Cardiac fibroblast (primary cell): ENCODE data around the gene HERC2.
"Not testable (repeated sequence)": the region's sequence is repeated elsewhere in the genome, so short reads cannot be mapped to it uniquely, and the experiment has no call there.

Source experiments
- DNase-seq, 2 donors: peaks; one replicate each; pipeline versions ENCODE4 v3.0.0 to v3.0.0-alpha.2; 2010; ENCODE audit warnings: low read depth in 2 of 2
- H3K4me3 ChIP-seq, 2 donors: replicated peaks in 1 of 2; 1 replicate in 1 of 2; 2 replicates in 1 of 2; pipeline ENCODE4 v1.5.1; 2011; ENCODE audit warnings: low read depth in 2 of 2, low read length in 2 of 2, mild to moderate bottlenecking in 2 of 2, moderate library complexity in 1 of 2

The HERC2 gene, protein sequence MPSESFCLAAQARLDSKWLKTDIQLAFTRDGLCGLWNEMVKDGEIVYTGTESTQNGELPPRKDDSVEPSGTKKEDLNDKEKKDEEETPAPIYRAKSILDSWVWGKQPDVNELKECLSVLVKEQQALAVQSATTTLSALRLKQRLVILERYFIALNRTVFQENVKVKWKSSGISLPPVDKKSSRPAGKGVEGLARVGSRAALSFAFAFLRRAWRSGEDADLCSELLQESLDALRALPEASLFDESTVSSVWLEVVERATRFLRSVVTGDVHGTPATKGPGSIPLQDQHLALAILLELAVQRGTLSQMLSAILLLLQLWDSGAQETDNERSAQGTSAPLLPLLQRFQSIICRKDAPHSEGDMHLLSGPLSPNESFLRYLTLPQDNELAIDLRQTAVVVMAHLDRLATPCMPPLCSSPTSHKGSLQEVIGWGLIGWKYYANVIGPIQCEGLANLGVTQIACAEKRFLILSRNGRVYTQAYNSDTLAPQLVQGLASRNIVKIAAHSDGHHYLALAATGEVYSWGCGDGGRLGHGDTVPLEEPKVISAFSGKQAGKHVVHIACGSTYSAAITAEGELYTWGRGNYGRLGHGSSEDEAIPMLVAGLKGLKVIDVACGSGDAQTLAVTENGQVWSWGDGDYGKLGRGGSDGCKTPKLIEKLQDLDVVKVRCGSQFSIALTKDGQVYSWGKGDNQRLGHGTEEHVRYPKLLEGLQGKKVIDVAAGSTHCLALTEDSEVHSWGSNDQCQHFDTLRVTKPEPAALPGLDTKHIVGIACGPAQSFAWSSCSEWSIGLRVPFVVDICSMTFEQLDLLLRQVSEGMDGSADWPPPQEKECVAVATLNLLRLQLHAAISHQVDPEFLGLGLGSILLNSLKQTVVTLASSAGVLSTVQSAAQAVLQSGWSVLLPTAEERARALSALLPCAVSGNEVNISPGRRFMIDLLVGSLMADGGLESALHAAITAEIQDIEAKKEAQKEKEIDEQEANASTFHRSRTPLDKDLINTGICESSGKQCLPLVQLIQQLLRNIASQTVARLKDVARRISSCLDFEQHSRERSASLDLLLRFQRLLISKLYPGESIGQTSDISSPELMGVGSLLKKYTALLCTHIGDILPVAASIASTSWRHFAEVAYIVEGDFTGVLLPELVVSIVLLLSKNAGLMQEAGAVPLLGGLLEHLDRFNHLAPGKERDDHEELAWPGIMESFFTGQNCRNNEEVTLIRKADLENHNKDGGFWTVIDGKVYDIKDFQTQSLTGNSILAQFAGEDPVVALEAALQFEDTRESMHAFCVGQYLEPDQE (N-terminal part only)

DNA sequence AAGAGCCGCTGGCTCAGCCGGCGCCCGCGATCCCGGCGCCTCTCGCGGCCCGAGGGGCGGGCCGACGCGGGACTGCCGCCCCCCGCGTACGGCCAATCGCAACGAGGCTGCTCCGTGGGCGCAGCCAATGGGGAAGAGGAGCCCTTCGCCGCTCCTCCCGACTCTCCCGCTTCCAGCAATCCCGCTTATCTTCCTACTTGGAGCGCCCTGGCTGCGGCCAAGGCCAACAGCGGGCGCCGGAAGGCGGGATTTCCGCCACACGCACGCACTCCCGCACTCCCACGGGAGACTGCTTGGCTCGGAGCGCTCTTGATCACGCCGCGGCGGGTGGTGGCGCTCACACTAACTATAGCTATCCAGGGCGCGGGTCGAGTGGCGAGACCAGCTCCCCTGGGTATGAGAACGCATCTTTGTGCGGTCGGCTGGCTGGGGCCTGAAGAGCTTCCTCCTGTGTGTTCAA lies at the start of gene HERC2:
TSS of gene HERC2 (minus strand) at position 51 of the 460 bp plus-strand sequence. CDS start 746 bp downstream, outside the sequence.
- DNase-seq: not testable (repeated sequence)
- H3K4me3 ChIP-seq: peak within 1 kb of the TSS; percentile 29 to 47

DNA sequence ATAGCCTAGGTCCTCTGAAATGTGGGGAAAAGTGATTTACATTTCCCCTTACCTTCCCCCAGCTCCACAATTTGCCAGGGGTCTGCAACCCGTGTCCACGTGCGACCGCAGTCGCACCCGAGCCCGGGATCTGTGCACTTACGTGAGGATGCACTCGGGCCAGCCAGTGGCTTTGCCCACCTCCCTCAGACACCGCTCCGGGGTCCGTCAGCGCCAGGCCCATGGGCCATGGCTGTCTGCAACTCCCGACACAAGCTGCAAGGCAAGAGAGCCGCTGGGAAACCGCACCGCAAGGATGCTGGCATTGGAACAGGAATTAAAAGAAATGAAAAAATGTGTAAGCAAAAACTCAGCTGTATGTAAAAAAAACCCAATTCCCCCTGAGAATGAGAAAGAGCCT lies 43.5 kb upstream of the HERC2 start:
- DNase-seq, H3K4me3 ChIP-seq: not testable (repeated sequence)

DNA sequence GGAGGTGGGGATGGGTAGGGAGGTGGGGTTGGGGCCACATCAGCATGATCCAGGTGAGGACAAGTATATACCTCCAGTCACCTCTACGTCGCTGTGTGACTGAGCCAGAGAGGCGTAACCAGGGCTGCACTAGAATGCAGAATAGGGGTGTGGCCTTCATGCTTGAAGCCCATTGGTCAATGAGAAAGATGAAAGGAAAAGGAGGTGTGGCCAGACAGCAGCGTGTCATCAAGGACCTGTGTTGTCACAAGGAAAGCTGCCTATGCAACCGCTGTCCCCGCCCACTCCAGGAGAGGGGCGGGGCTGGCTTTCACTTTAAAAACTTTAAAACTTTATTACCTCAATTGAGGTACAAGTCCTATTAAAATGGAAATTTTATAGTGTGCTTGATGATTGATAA lies 36.0 kb upstream of the HERC2 start, which contains the start of gene GOLGA6L24:
TSS of gene GOLGA6L24 (minus strand) at position 101 of the 400 bp plus-strand sequence. CDS start at position 40, 61 bp downstream.
- DNase-seq, H3K4me3 ChIP-seq: not testable (repeated sequence)

DNA sequence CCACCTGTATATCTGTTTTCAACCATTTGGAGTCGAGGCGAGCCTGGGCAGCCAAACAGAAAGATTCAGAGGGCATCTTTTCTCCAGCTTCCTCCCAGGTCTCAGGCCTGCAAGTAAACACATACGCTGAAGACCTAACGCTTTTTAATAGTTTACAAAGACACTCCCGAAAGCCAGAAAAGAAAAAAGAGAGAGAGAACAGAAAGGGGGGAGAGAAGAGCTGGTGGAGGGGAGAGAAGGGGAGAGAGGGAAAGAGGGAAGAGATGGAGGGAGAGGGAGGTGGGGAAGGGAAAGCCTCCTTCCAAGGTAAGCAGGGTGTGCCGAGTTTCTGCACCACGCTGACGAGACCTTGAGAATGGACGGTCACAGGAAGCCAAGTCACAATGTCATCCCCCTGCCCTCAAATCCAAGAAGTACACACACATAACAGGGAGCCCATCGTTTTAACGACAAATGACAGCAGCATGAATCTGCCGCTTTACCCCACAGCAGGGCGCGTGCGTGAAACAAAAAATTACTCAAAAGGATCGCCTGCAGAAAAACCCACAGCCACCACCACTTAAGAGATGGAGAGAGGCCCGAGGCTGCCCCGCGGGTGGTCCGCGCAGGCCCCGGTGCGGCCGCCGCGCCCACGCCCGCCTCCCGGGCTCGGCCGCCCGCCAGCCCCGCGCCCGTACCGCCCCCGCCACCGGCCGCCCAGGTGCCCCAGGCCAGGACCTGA lies 461 bp downstream of the HERC2 start:
- DNase-seq: not testable (repeated sequence)
- peak overlapping the region; percentile 29 to 47 for H3K4me3 ChIP-seq

DNA sequence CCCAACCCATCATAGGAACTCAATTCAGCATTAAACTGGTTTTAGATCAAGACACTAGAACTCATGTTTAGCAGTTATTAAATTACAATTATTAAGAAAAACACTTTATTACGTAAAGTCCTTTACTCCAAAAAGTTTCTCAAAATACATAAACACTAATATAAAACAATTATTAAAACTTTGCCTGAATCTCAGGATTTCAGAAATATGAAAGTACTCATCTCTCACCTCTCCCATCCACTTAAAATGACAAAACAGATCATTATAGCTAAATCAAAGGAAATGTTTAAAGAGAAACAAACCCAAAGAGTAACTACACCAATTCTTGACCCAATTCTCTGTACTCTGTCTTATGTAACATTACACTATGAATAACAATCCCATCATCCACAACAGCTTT lies 2.3 kb downstream of the HERC2 start:
- not testable (repeated sequence) for DNase-seq, H3K4me3 ChIP-seq

DNA sequence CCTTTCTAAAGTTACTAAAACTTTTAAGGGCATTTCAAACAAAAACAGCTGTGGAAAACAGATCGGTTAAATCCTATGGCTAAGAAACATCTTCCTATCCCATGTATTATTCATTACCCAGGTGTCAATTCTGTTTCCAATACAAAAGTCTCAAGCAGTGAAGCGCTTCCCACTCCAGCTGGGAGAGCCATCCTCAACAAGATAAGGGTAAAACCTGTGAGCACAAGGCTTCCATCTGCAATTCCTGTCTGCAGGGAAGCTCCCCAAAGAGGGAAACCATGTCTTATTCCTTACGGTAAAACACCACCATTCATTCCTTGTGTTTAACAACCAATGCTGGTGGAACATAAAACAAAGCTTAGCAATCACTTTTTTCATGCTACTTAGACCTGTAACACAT lies 3.2 kb downstream of the HERC2 start:
- not testable (repeated sequence) for DNase-seq

DNA sequence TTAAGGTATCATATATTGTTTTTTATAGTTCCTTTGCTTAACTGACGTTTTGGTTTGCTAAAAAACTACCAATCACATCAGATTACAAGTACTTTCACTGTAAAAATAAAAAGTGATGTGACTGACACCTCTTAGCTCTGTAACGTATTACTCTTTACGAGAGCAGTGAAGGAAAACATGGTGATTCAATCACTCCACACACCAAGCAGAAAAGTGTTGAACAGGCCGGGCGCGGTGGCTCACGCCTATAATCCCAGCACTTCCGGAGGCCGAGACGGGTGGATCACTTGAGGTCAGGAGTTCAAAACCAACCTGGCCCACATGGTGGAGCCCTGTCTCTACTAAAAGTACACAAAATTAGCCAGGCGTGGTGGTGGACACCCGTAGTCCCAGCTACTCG lies 3.9 kb downstream of the HERC2 start:
- not testable (repeated sequence) for DNase-seq, H3K4me3 ChIP-seq

More for the DNA sequence above, 3.2 kb downstream of the HERC2 start:
- H3K4me3 ChIP-seq: not testable (repeated sequence)

DNA sequence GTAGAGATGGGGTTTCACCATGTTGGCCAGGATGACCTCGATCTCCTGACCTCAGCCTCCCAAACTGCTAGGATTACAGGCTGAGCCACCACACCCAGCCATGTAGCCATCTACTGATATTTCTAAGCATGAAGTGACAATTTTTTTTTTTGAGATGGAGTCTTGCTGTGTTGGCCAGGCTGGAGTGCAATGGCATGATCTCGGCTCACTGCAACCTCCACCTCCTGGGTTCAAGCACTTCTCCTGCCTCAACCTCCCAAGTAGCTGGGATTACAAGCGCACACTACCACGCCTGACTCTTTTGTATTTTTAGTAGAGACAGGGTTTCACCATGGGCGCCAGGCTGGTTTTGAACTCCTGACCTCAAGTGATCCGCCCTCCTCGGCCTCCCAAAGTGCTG lies 5.0 kb downstream of the HERC2 start:
- not testable (repeated sequence) for DNase-seq, H3K4me3 ChIP-seq

DNA sequence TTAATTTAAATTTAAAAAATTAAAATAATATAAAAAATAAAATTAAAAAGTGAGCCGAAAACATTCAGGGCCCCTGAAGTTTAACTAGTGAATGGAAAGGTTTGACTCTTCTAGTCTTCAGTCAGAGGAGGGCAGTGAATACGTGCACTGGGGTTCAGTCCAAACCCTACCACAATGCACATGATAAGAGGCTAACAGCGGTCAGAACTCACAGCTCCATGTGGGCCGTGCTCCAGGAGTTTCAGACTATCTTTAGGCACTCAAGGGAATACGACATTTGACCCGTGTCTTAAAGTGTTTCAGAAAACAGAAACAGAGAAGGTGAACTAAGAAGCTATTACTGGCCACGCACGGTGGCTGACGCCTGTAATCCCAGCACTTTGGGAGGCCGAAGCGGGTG lies 11.5 kb downstream of the HERC2 start:
- DNase-seq, H3K4me3 ChIP-seq: not testable (repeated sequence)

DNA sequence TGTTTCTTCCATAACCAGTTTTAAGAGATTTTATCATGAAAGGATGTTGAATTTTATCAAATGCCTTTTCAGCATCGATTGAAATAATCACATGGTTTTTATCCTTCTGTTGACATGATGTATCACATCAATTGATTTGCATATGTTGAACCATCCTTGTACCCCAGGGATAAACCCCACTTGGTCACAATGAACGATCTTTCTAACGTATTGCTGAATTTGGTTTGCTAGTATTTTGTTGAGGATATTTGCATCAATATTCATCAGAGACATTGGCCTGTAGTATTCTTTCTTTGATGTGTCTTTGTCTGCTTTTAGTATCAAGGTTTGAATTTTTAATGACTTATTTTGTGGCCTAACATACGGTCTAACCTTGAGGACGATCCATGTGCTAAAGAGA lies 13.3 kb downstream of the HERC2 start:
- not testable (repeated sequence) for DNase-seq, H3K4me3 ChIP-seq

DNA sequence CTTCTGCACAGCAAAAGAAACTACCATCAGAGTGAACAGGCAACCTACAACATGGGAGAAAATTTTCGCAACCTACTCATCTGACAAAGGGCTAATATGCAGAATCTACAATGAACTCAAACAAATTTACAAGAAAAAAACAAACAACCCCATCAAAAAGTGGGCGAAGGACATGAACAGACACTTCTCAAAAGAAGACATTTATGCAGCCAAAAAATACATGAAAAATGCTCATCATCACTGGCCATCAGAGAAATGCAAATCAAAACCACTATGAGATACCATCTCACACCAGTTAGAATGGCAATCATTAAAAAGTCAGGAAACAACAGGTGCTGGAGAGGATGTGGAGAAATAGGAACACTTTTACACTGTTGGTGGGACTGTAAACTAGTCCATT lies 16.3 kb downstream of the HERC2 start:
- H3K4me3 ChIP-seq, DNase-seq: not testable (repeated sequence)

DNA sequence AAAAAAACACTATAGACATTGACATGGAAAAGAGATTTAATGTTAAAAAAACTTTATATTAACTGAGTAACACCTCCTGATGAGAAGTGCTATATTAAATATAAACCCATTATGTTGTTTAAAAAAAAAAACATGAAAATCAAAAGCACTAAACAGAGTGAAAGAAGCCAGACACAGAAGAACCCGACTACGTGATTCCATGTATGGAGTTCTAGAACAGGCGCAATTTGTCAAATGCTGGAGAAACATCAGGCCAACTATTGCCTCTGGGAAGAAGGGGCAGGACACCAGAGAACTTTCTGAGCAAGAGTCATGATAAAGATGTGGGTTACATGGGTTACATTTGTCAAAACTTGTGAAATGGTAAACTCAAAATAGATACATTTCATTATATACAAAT lies 24.5 kb downstream of the HERC2 start:
- H3K4me3 ChIP-seq, DNase-seq: not testable (repeated sequence)

DNA sequence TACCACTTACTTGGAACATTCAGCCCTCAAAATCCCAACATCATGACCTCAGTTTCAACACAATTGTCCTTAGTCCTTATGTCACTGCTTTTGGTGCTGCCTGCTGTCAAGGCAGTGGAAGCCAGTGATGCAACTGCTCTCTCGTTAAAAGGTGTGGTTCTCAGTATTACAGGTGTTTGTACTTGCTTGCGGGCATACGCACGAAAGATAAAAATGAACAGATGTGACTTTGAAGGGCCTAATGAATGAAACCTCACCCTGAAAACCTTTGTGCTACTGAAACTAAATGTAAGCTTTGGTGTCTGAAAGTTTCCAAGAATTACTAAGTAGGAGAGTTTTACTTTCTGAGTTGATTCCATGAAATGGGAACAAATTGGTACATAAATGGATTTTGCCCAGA lies 25.2 kb downstream of the HERC2 start:
- H3K4me3 ChIP-seq, DNase-seq: not testable (repeated sequence)

DNA sequence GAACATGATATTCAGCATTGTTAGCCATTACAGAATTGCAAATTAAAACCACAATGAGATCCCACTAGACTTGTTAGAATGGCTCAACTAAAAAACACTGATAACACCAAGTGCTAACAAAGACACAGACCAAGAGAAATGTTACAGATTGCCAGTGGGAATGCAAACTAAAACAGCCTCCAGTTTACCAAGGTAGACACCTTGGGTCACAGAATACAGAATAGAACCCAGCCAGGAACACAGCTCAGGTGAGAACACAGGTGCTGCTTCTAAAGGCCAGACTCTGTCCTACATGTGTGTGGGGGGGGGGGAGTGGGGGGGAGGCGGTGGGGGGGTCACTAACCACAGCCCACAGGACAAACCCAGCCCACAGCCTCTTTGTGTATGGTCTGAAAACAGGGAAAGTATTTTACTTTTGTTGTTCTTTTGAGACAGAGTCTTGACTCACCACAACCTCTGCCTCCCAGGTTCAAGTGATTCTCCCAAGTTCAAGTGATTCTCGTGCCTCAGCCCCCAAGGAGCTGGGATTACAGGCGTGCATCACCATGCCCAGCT lies 26.9 kb downstream of the HERC2 start:
- H3K4me3 ChIP-seq: not testable (repeated sequence)
- peak in 1 of 2 donors; percentile 30 for DNase-seq

DNA sequence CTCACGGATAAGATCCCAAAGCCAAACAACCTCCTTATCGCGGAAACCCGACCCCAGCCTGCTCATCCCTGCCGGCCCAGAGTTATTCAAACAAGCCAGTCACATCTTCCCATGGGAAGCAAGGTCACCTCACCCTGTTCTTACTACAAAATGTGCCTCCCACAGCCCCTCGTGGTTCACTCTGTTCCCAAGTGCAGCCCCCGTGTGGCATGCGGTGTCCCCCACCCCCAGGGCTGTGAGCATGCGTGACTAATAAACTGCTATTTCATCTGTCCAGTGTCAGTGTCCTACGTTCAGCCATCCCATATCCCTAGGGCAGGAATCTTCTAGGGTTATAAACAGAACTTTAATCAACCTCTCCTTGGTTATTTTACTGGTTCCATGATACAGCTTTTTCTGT lies 27.4 kb downstream of the HERC2 start:
- H3K4me3 ChIP-seq: not testable (repeated sequence)
- DNase-seq: peak in 1 of 2 donors; percentile 5
